Embryonic facial prominence (tissue), 1 donor: ENCODE data around the gene IL1F10.
"Not testable (repeated sequence)": the region's sequence is repeated elsewhere in the genome, so short reads cannot be mapped to it uniquely, and the experiment has no call there.

Experiments
- DNase-seq: peaks from one replicate; pipeline ENCODE4 v3.0.0-alpha.2; 2016; ENCODE audit errors: extremely low spot score

The IL1F10 gene

GRCh38 chr2:113081488-113082210 is 13.9 kb downstream of the IL1F10 start:
- no peak for DNase-seq

- no peak for DNase-seq
Observed at GRCh38 chr2:113083296-113083695, 15.5 kb downstream of the IL1F10 start.

GRCh38 chr2:113084249-113085000 is 16.7 kb downstream of the IL1F10 start:
- DNase-seq, result no peak

DNA sequence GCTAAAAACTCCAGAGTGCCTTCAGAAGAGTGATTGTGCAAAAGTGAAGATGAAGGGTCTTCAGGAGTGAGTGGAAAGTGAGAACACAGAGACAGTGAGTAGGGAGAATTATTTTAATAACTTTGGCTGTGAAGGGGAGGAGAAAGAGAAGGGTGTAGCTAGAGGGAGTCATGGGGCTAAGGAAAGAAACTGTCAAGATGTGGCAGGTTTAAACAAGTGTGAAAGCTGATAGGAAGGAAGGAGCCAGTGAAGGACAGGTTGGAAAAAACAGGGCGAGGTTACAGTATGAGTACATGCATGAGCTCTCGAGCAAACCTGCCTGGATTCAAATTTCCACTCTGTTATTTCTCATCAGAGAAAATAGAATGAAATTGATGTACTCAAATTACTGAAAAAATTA is 17.8 kb downstream of the IL1F10 start:
- no peak for DNase-seq

DNA sequence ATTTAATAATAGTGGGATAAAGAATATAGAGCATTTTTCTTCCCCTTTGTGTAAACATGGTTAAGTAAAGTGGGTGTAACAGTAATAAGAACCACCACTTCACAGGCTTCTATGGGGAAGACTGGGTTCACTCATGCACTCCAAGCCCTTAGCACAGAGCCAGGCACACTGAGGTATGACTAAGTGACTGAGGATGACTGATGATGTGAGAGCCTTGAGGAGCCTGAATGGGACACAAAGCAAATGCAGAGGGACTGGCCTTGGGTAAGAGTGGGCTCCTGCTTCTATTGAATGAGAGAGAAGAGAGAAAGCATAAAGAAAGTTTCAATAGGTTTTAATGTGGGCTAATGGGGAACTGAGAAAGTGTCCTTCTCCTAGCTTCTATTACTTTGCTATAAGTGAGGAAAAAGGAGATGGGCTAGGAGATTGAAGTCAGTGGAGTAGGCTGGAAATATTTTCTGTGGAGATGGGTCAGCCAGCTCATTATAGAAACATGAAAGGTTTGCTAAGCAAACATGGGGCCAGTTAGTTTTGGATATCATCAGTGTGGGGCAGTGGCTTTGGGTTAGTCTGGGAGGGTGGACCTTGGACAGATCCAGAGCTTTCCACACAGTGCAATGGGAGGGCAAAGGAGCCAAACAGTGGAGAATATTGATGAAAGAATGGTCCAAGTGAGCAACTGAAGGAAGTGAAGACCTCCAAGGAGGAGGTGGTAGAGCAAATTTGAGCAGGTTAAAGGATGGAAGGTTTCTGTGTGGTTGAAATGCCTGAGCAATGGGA is 20.6 kb downstream of the IL1F10 start:
- no peak for DNase-seq

- DNase-seq, result no peak
Observed at GRCh38 chr2:113089916-113090315, 22.1 kb downstream of the IL1F10 start.

GRCh38 chr2:113091231-113091896 is 23.6 kb downstream of the IL1F10 start:
- DNase-seq, result no peak

DNA sequence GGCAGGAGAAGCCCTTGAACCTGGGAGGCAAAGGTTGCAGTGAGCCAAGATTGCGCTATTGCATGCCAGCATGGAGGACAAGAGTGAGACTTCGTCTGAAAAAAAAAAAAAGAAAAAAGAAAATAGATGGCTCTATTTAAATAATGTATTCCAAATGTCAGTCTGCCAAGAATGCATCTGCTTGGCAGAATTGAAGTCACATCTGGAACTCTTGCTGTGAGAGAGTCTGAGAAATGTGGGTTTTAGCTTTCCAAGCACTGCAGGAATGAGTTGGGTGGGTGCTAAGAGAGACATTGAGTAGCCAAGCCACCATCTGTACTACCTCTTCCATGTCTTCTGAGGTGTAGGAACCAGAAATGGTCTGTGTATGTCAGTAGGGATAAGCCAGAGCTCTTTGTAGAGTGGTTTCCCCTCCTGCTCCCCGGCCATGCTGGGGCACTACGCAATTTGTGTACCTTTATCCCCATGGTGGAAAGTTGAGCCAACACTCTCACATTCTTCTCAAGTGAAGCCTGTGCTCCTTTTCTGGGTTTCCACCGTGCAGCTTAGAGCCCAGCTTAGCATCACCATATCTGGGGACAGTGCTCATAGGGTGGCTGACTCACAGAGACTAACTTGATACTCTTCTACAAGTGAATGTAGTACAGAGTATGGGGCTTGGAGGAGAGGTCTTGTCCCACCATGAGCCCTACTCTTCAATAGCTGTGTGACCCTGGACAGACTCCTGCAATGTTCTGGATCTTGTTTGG is 25.3 kb downstream of the IL1F10 start:
- DNase-seq, result no peak

DNA sequence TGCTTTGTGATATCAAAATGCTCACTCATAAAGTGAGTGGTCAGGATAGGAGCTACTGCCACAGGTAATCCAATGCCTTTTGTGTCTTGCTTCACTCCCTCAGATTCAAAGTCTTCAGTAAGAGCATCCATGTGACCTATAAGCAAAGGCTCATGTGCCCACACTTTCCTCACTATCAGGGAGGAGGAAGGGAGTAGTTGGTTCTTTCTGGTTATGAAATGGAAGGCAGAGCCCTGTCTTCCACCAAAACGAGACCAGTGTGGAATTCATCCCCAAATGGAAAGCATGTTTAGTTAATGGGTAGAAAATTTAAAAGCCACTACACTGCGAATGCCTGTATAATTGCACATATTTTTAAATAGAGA is 25.8 kb downstream of the IL1F10 start:
- DNase-seq, result no peak

- not testable (repeated sequence) for DNase-seq
Observed at GRCh38 chr2:113096306-113096705, 28.5 kb downstream of the IL1F10 start.

- not testable (repeated sequence) for DNase-seq
Observed at GRCh38 chr2:113096842-113097618, 29.3 kb downstream of the IL1F10 start.

DNA sequence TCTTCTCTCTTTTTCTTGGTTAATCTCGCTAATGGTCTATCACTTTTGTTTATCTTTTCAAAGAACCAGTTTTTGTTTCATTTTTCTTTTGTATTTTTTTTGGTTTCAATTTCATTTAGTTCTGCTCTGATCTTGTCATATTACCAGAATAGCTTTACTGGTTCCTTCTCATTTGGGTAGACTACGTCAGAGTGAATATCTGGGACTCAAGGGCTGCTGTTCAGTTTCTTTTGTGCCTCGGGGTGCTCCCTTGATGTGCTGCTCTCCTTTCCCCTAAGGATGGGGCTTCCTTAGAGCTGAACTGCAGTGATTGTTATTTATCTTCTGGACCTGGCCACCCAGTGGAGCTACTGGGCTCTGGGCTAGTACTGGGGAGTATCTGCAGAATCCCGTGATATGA is 30.3 kb downstream of the IL1F10 start:
- DNase-seq, result no peak

DNA sequence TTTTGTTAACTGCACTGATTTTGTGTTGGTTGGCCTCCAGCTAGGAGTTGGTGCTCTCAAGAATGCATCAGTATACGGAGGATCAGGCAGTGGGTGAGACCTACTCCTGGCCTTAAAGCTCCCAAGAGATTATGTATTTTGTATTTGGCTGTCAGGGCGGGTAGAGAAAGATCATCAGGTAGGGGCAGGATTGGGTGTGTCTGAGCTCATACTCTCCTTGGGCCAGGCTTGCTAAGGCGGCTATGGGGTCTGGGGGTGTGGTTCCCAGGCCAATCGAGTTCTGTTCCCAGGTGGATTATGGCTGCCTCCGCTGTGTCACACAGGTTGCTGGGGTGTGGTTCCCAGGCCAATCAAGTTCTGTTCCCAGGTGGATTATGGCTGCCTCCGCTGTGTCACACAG is 30.8 kb downstream of the IL1F10 start:
- no peak for DNase-seq

DNA sequence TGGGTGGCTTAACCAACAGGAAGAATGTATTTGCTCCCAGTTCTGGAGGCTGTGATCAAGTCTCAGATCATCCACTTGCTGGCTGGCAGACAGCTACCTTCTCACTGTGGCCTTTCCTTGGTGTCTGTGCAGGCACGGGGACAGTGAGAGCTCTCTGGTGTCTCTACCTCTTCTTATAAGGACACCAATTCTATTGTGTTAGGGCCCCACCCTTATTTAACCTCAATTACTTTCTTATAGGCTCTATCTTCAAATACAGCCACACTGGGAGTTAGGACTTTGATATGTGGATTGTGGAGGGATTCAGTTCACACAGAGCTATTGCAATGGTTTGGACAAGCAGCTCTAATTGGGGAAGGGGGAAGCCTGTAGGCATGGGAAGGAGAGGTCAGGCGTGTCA is 34.4 kb downstream of the IL1F10 start:
- no peak for DNase-seq

DNA sequence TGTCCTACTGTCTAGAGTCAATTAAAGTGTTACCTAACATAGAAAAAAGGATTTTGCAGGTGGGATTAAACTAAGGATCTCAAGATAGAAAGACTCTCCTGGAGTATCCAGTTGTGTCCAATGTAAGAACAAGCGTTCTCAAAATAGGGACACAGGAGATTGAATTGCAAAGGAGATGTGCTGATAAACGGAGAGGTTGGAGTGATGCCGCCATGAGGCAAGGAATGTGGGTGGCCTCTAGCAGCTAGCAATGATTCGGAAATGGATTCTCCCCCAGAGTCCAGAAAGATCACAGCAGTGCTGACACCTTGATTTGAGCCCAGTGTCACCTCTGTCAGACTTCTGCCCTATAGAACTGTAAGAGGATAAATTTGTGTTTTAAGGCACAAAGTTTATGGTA is 35.5 kb downstream of the IL1F10 start:
- no peak for DNase-seq

DNA sequence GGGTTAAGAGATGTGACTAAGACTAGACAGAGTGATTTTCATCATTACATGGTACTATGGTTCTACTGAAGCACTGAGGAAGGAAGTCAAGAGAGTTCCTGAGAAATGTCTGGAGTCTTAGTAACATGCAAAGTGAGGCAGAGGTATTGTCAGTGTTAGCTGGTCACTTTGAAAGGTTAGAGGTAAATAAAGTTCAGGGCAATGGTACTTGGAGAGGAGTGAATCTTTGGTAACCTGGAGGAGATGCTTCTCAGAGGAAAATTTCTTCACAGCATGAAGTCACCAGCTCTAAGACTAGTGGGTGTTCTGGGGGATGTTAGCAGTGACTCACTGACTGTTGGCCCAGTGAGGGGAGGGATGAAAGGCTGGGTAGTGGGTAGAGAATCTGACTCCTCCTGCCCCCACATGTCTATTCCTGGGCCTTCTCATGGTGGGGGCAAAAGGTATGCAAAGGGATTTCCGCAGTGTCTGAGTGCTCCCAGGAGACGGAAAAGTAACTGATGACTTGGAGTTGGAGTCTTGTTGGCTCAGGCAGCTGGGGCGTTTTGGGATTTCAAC is 36.4 kb downstream of the IL1F10 start:
- DNase-seq, result no peak

GRCh38 chr2:113105047-113105785 is 37.4 kb downstream of the IL1F10 start:
- DNase-seq, result no peak

GRCh38 chr2:113111121-113111520 is 43.4 kb downstream of the IL1F10 start:
- no peak for DNase-seq

DNA sequence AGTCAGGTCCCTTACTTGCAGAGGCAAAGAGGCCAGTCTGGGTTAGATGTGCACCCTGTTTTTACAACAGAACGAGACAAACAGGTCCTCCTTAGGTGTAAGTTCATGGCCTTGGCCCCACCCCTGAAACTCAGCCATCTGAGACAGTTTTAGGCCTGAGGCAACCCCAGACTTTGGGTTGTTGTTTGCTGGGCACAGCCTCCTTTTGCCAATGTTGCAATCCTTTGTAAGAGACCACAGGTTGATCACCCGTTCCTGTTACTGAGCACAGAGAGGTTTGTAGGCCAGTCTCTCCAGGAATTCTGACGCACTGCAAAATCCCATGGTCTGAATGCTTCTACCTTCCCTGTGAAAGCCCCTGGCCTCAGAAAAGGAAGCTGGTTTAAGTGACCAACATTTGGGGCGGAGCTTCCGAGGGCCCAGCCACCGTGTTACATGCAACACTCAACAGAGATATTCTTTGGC is 44.1 kb downstream of the IL1F10 start:
- no peak for DNase-seq
